Measurements from ENCODE around the gene IPO11. TPM values are rescaled to one million over a fixed set of nuclear protein-coding genes. Genes with fewer than 3 reads are reported as not detected.
"Not testable (repeated sequence)": the region's sequence is repeated elsewhere in the genome, so short reads cannot be mapped to it uniquely, and the experiment has no call there.

IPO11 gene
- total RNA-seq, 1 experiment from 2014 or later: 29.3 TPM

DNA sequence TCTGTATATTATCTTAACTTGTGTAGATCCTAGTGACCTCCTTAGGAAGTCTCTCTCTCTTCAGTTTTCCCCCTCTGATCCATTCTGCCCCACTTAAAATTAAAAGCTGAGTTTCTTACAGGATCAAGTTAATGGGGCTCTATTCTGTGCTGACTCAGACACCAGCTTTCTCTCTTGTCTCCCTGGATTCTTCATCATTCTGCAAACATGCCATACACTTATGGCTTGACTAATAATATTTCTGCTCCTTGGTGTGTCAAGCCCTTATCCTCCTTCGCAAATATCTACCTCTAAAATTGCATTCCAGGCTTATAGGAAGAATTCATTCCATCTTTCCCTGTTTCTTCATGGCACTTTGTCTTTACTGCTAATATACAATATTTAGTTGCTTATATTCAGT is 184.1 kb downstream of the IPO11 start:
- no peak for DNase-seq (ENCODE audit: low read depth)

GRCh38 chr5:62597314-62597713 is 184.8 kb downstream of the IPO11 start:
- no peak for DNase-seq (ENCODE audit: low read depth)

DNA sequence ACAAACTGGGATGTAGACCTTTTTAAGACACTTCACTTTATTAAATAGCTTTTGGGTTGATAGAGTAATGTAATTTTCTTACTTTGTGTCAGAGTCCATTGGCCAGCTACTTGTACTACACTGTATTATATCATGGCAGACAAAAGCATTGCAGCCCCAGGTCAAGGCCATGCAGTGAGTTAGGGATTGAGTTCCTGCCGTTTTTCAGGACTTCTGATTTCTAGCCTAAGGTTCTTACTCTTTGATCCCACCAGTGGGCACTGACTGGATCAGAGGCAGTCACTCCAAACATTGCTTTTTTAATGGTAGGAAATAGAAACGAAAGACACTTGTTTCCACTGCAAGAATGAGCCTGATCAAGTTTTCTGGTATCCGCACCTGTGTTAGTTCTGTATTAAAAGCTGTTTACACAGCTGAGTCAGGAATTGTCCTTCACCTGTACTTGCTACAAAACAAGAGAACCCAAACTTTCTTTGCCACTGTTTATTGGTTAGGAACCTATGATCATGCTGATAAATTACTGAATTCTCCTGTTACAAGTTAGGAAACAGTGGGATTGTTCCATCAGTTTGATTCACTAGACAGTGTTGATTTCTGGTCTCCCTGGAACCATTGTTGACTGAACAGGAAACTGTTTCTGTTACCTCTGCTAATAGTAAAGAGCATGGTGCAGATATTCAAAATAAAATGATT is 188.1 kb downstream of the IPO11 start:
- DNase-seq (ENCODE audit: low read depth): no peak

GRCh38 chr5:62603934-62604333 is 191.4 kb downstream of the IPO11 start:
- no peak for DNase-seq (ENCODE audit: low read depth)

DNA sequence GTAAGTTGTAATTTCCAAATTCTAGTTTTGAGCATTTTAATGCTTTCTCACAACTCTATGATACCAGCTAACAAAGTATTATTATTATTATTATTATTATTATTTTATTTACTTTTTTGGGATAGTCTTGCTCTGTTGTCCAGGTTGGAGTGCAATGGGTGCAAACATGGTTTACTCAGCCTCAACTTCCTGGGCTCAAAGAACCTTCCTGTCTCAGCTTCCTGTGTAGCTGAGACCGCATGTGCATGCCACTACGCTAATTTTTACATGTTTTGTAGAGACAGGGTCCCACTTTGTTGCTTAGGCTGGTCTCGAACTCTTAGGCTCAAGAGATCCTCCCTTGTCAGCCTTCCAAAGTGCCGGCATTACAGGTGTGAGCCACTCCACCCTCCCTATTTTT is 193.1 kb downstream of the IPO11 start:
- no peak for DNase-seq (ENCODE audit: low read depth)

DNA sequence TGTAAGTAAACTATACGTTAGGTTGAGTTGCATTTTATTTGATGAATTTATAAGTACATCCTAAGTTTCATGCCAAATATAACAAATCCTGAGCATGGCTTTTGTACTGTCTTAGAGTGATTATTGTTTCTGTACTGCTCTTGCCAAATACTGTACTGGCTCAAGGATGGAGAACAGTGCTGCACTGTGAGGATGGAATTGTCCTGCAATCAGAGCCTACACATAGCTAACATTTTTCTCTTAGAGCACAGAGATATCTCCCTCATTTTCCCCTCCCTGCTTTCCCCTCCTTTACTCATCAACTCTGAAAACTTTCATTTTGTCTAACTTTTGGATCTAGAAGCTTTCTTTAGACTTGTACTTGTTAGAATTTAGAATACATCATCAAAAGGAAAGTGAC is 194.3 kb downstream of the IPO11 start:
- DNase-seq (ENCODE audit: low read depth): no peak

DNA sequence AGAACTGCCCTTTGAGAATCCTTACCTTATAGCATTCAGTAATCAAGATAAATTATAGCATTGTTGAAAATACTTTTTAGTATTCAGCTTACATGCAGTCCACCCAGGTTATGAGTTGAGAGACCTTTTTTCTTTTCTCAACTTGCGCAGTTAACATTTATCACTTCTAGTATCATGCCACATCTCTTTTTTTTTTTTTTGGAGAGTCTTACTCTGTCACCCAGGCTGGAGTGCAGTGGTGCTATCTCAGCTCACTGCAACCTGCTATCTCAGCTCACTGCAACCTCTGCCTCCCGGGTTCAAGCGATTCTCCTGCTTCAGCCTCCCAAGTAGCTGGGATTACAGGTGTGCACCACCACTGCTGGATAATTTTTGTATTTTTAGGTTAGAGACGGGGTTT is 195.1 kb downstream of the IPO11 start:
- no peak for DNase-seq (ENCODE audit: low read depth)

GRCh38 chr5:62608529-62609511 is 196.3 kb downstream of the IPO11 start:
- no peak for DNase-seq (ENCODE audit: low read depth)

DNA sequence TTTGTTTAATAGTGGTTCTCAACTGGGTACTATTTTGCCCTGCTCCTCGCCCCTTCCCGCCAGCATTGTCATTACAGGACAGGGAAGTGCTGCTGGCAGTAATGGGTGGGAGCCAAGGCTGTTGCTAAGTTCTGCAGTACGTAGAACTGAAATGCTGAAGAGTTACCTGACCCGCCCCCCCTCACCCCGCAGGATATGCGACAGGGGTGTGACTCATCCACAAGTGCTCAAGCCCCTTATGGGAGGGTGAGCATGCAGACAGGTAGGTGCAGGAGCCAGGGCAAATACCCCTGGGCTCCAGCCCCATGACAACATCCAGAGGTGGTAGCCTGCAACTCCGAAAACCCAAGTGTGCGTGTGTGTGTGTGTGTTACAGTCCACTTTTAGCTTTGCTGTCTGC is 201.8 kb downstream of the IPO11 start:
- no peak for DNase-seq (ENCODE audit: low read depth)

- no peak for DNase-seq (ENCODE audit: low read depth)
These were observed 204.2 kb downstream of the IPO11 start for GRCh38 chr5:62616615-62617277.

DNA sequence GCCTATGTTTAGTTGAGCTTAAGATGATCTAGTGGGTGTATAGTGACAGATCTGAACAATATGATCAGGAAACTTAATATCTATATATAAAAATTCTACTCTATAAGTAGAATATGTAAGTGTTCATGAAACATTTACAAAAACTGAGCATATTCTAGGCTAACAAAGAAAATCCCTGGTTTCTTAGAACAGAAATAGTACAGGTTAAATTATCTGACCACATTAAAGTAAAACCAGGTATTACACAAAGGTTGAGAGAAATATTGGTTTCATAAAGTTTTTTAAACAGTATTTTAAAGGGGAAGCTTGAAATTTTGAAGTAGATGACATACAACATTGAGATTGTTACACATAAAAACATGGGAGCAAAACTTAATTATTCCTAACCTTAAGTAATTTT is 205.4 kb downstream of the IPO11 start:
- DNase-seq (ENCODE audit: low read depth): no peak

GRCh38 chr5:62620761-62621160 is 208.2 kb downstream of the IPO11 start:
- DNase-seq (ENCODE audit: low read depth): no peak

DNA sequence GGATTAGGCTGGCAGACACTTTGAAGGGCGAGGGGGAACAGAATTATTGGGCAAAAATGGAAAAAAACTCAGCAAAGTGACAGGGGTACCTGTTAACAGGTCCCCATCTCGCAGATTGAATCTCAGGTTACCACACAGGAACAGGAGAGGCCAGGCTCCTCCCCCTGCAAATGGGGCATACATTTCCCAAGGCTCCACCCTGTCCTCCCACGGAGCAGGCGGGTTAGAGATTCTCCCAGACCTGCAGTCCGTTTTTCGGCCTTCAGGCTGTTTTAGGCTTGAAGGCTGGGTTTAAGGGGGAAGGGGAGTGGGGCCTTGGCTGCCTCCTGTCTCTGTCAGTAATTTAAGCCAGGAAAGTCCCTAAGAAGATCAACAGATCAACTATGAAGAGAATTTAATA is 208.7 kb downstream of the IPO11 start:
- no peak for DNase-seq (ENCODE audit: low read depth)

GRCh38 chr5:62623271-62623670 is 210.7 kb downstream of the IPO11 start:
- no peak for DNase-seq (ENCODE audit: low read depth)

GRCh38 chr5:62624436-62624835 is 211.9 kb downstream of the IPO11 start:
- DNase-seq (ENCODE audit: low read depth): not testable (repeated sequence)

- no peak for DNase-seq (ENCODE audit: low read depth)
These were observed 214.0 kb downstream of the IPO11 start for GRCh38 chr5:62626534-62626933.

- DNase-seq (ENCODE audit: low read depth): no peak
These were observed 214.6 kb downstream of the IPO11 start for GRCh38 chr5:62627121-62627520.

- no peak for DNase-seq (ENCODE audit: low read depth)
These were observed 215.3 kb downstream of the IPO11 start for GRCh38 chr5:62627901-62628300.

DNA sequence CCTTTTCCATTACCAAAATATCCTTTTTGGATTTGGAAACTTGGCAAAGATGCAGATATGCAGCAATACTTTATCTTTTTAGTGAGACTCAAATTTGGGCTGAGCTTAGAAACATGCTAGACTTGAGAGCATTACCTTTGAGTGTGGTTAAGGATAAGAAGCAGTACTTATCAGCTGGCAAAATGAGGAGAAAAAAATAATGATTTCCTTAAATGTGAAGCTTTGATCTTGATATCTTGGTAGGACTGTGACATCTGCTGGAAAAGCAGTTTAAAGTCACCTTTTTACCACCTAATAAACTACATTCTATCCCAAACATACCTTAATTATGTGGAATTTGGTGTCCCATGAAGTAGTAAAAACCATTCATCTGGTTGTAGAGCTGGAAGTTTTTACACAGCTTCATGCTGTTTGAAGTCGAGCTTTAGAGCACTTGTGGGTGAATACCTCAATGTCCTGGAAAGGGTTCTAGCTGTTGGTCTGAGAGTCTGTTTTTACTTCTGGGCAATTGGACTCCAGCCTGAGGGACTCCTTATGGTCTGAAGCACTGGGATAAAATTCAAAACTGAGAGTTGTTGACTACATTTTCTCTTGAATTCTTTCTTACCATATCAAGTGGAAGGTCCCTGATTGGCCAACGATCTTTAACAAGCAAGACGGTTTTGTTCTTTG is 219.5 kb downstream of the IPO11 start:
- no peak for DNase-seq (ENCODE audit: low read depth)

GRCh38 chr5:62633243-62633642 is 220.7 kb downstream of the IPO11 start:
- DNase-seq (ENCODE audit: low read depth): no peak

GRCh38 chr5:62640446-62640845 is 227.9 kb downstream of the IPO11 start:
- no peak for DNase-seq (ENCODE audit: low read depth)

GRCh38 chr5:62642468-62642867 is 229.9 kb downstream of the IPO11 start:
- DNase-seq (ENCODE audit: low read depth): no peak
